Stomach (tissue), 9 donors: Measurements from ENCODE around the gene LRRC7. TPM values are rescaled to one million over a fixed set of nuclear protein-coding genes. Genes with fewer than 3 reads are reported as not detected.

ENCODE experiments used
- DNase-seq, 2 donors: peaks; one replicate each; pipeline versions ENCODE4 v3.0.0 to v3.0.0-alpha.2; 2013 to 2019
- H3K27ac ChIP-seq, 5 donors: fragments of 200-600 bp in 4 of 5; sonication (generic) in 4 of 5; one replicate each; pipeline ENCODE4 v1.5.1; 2013 to 2019; ENCODE audit warnings: mild to moderate bottlenecking in 1 of 5, moderate library complexity in 1 of 5
- H3K27me3 ChIP-seq, 3 donors: fragments of 200-600 bp; sonication (generic); one replicate each; pipeline ENCODE4 v1.5.1; 2017 to 2019; ENCODE audit warnings: mixed run types in 1 of 3
- H3K36me3 ChIP-seq, 4 donors: fragments of 200-600 bp; sonication (generic); 1 replicate in 3 of 4; 2 replicates in 1 of 4; pipeline ENCODE4 v1.5.1; 2016 to 2019
- H3K4me1 ChIP-seq, 4 donors: fragments of 200-600 bp; sonication (generic); one replicate each; pipeline ENCODE4 v1.5.1; 2016 to 2019
- H3K4me3 ChIP-seq, 4 donors: fragments of 200-600 bp; sonication (generic) in 3 of 4; one replicate each; pipeline ENCODE4 v1.5.1; 2016 to 2019; ENCODE audit warnings: mild to moderate bottlenecking in 1 of 4
- H3K9me3 ChIP-seq, 4 donors: fragments of 200-600 bp; sonication (generic); one replicate each; pipeline ENCODE4 v1.5.1; 2016 to 2019
- CTCF ChIP-seq, 7 experiments: fragments of 450-650 bp in 4 of 7; fragments of 200-600 bp in 3 of 7; sonication (generic) in 3 of 7; IDR thresholded peaks; one replicate each; pipeline ENCODE4 v1.5.1; 2016 to 2019; ENCODE audit warnings: antibody characterized with exemption in 7 of 7, control low read depth in 2 of 7, mild to moderate bottlenecking in 1 of 7
- EP300 ChIP-seq: sonication (generic); formaldehyde crosslinking; IDR thresholded peaks from one replicate; pipeline ENCODE4 v1.6.1; 2017; ENCODE audit warnings: antibody characterized with exemption
- POLR2A ChIP-seq, 4 donors: fragments of 450-650 bp; IDR thresholded peaks; one replicate each; pipeline ENCODE4 v1.6.1; 2016; ENCODE audit warnings: antibody characterized with exemption in 4 of 4, control low read depth in 2 of 4, mild to moderate bottlenecking in 1 of 4, moderate library complexity in 1 of 4
- POLR2AphosphoS5 ChIP-seq, 3 donors: sonication (generic); formaldehyde crosslinking; IDR thresholded peaks; one replicate each; pipeline ENCODE4 v1.6.1; 2016; ENCODE audit warnings: antibody characterized with exemption in 3 of 3
- WGBS, 5 donors: extraction: QIAGEN DNeasy Blood & Tissue Kit in 3 of 5; methylation state at CpG; one replicate each; pipeline versions ENCODE4 v1.1.5 to v1.1.7; 2013 to 2018; 5-methylcytosine and 5-hydroxymethylcytosine counted together
- intact Hi-C: fragments of 100-400 bp; cut with DNase I; formaldehyde crosslinking; loops from one replicate; pipeline ENCODE4 v1.15.1; 2023; ENCODE audit warnings: low total_unique reads
- polyA plus RNA-seq, 3 donors: library from polyadenylated mRNA; stranded (reverse); fragments of 200-250 nt; gene quantifications; one replicate each; pipeline ENCODE4 v1.2.3, GENCODE V29; 2013
- total RNA-seq, 5 donors: library from RNA; depleted of rRNA; stranded (reverse); fragments of >200 nt; gene quantifications; one replicate each; pipeline versions ENCODE4 v1.1.0 to v1.2.3, GENCODE V29; 2014 to 2016
- donor health status: healthy with polysubstance abuse.
- donor health status: Bipolar disorder and iron deficiency.
- donor health status: healthy.

The LRRC7 gene
- total and polyA plus RNA-seq, 8 donors = 0.06 to 22.4 (median 0.31) TPM; not detected in 1

DNA sequence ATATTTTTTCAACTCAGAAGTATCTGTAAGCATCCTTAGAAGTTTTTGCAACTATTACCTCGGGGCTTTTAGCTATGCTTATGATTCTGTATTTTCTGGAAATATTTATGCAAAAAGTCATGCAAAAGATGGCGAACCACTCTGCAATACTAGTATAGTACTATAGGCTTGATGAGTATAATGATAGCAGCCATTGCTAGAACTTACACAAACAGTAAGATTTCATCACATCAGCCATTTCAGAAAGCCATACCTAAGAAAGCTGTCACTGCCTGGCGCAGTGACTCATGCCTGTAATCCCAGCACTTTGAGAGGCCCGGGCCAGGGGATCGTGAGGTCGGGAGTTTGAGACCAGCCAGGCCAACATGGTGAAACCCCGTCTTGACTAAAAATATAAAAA, 227.1 kb downstream of the LRRC7 start:
- intact Hi-C loops = no loop called here
- H3K4me3 ChIP-seq = no peak overlapping the region
- no peaks in the 10 kb centered on the region for H3K36me3 ChIP-seq
- no peaks in the 10 kb centered on the region for H3K27me3 ChIP-seq
- H3K27ac ChIP-seq = no peak overlapping the region
- no peaks in the 10 kb centered on the region for H3K4me1 ChIP-seq
- WGBS, 5 donors = 74 to 89% (median 85%) methylated on average over 7 of the region's 7 CpGs
- TF ChIP-seq POLR2AphosphoS5 (IDR thresholded peaks at IDR 0.05) (no peak), EP300 (no peak), CTCF (IDR thresholded peaks at IDR 0.05) (no peak), POLR2A (IDR thresholded peaks at IDR 0.05) (no peak)
- no peak for DNase-seq
- H3K9me3 ChIP-seq = no peaks in the 10 kb centered on the region

DNA sequence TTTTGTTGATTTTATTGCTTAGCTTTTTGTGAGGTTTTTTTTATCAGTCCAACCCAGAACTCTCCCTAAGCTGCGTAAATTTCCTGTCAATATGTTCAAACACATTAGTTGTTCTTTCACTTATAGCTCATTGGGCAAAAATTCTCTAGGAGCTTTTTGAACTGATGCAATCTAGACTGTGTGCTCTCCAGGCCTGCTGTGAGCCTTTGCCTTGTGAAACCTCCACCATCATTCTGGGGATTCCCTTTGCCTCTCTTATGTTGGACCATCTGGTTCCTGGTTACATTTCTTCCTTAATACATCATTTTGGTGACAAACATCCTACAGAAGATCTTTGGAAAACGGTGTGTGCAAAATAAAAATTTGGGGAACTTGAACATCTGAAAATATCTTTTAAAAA, 247.2 kb downstream of the LRRC7 start:
- Histone ChIP-seq H3K27me3 (no peaks in the 10 kb centered on the region), H3K4me3 (no peak overlapping the region), H3K27ac (no peak overlapping the region), H3K9me3 (no peaks in the 10 kb centered on the region), H3K4me1 (no peaks in the 10 kb centered on the region), H3K36me3 (no peaks in the 10 kb centered on the region)
- intact Hi-C loops = no loop called here
- DNase-seq = no peak
- no peak for TF ChIP-seq EP300
- TF ChIP-seq POLR2A (IDR thresholded peaks at IDR 0.05) = no peak
- TF ChIP-seq CTCF (IDR thresholded peaks at IDR 0.05) = no peak
- TF ChIP-seq POLR2AphosphoS5 (IDR thresholded peaks at IDR 0.05) = no peak
- 40 to 63% (median 52%) methylated on average over 2 of the region's 2 CpGs for WGBS, 5 donors

GRCh38 chr1:69824932-69825331, 257.2 kb downstream of the LRRC7 start:
- H3K27me3 ChIP-seq = no peaks in the 10 kb centered on the region
- no peaks in the 10 kb centered on the region for H3K36me3 ChIP-seq
- no peak overlapping the region for H3K4me3 ChIP-seq
- DNase-seq = peak in 1 of 2 donors; percentile 16
- H3K4me1 ChIP-seq = no peaks in the 10 kb centered on the region
- H3K27ac ChIP-seq = no peak overlapping the region
- peaks cover 0 to 7% (median 3%) of the 10 kb centered on the region in 4 donors for H3K9me3 ChIP-seq
- intact Hi-C loops = no loop called here
- TF ChIP-seq EP300 = no peak
- TF ChIP-seq CTCF (IDR thresholded peaks at IDR 0.05) = no peak
- no peak for TF ChIP-seq POLR2A (IDR thresholded peaks at IDR 0.05)
- no peak for TF ChIP-seq POLR2AphosphoS5 (IDR thresholded peaks at IDR 0.05)

DNA sequence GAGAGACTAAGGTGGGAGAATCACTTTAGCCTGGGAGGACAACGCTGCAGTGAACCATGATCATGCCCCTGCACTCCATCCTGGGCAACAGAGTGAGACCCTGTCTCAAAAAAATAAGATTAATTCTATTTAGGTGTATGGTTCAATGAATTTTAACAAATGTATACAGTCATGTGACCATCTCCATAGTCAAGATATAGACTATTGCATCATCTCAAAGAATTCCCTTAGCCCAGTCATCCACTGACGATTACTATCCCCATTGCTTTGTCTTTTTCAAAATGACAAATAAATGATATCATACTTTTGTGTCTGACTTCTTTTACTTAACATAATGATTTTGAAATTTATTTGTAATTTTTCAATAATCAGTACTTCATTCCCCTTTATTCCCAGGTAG, 260.0 kb downstream of the LRRC7 start:
- DNase-seq = no peak
- no peaks in the 10 kb centered on the region for H3K36me3 ChIP-seq
- H3K4me3 ChIP-seq = no peak overlapping the region
- intact Hi-C loops = no loop called here
- no peaks in the 10 kb centered on the region for H3K4me1 ChIP-seq
- TF ChIP-seq EP300 = no peak
- no peak for TF ChIP-seq CTCF (IDR thresholded peaks at IDR 0.05)
- TF ChIP-seq POLR2AphosphoS5 (IDR thresholded peaks at IDR 0.05) = no peak
- no peak for TF ChIP-seq POLR2A (IDR thresholded peaks at IDR 0.05)
- no peaks in the 10 kb centered on the region for H3K27me3 ChIP-seq
- WGBS, 5 donors = 76 to 89% (median 84%) methylated on average over 2 of the region's 2 CpGs
- H3K27ac ChIP-seq = no peak overlapping the region
- peaks cover 0 to 5% (median under 1%) of the 10 kb centered on the region in 4 donors for H3K9me3 ChIP-seq
